ENCODE measurements around the gene EEF1A2.

GRCh38 chr20:63497138-63497945, 1.5 kb downstream of the EEF1A2 start:
- TF ChIP-seq POLR2A (IDR thresholded peaks at IDR 0.05) (no peak), CTCF (IDR thresholded peaks at IDR 0.05) (no peak)
